Naive thymus-derived CD8-positive, alpha-beta T cell (primary cell): Measurements from ENCODE around the gene CCDC106. TPM values are rescaled to one million over a fixed set of nuclear protein-coding genes. Genes with fewer than 3 reads are reported as not detected.

Experiments used
- ATAC-seq, 2 donors: fragments of 150-1000 bp; cut with Tn5 transposase in 1 of 2; sonication (Bioruptor Pico), chemical (Tn5 transposase) in 1 of 2; 1 replicate in 1 of 2; 2 replicates in 1 of 2; pipeline ENCODE4 v1.10.0; 2021; ENCODE audit warnings: mild to moderate bottlenecking in 2 of 2, moderate library complexity in 2 of 2
- POLR2A ChIA-PET: fragments of 350-600 bp; sonication (Branson Sonifier 250); formaldehyde crosslinking; loops from one replicate; lab custom pipeline; 2021; ENCODE audit warnings: antibody characterized with exemption; lab: Charles Lee
- DNase-seq, 10 donors: peaks; one replicate each; pipeline versions ENCODE4 v3.0.0 to v3.0.0-alpha.2; 2020 to 2022
- H3K27ac Mint-ChIP-seq, 10 donors: one replicate each; pipeline ENCODE4 v1.8.0; 2020 to 2022; ENCODE audit warnings: mild to moderate bottlenecking in 10 of 10, mixed read lengths in 10 of 10, moderate library complexity in 4 of 10, inconsistent platforms in 1 of 10
- H3K27me3 Mint-ChIP-seq, 5 donors: one replicate each; pipeline ENCODE4 v1.8.0; 2021 to 2022; ENCODE audit warnings: mixed read lengths in 5 of 5
- H3K36me3 Mint-ChIP-seq, 3 donors: one replicate each; pipeline ENCODE4 v1.8.0; 2020 to 2022; ENCODE audit warnings: mixed read lengths in 3 of 3, mild to moderate bottlenecking in 2 of 3, inconsistent platforms in 1 of 3
- H3K4me1 Mint-ChIP-seq, 4 donors: one replicate each; pipeline ENCODE4 v1.8.0; 2021 to 2022; ENCODE audit warnings: mixed read lengths in 4 of 4
- H3K4me3 Mint-ChIP-seq, 10 donors: one replicate each; pipeline ENCODE4 v1.8.0; 2020 to 2022; ENCODE audit warnings: mild to moderate bottlenecking in 10 of 10, mixed read lengths in 10 of 10, moderate library complexity in 6 of 10, inconsistent platforms in 1 of 10
- H3K9me3 Mint-ChIP-seq, 9 donors: one replicate each; pipeline ENCODE4 v1.8.0; 2020 to 2022; ENCODE audit warnings: mixed read lengths in 9 of 9, mild to moderate bottlenecking in 3 of 9, inconsistent platforms in 1 of 9, moderate library complexity in 1 of 9
- polyA plus RNA-seq, 3 donors: library from polyadenylated mRNA; unstranded; fragments of 300-500 nt; fragmentation: Illumina TruSeq; gene quantifications; one replicate each; pipeline ENCODE4 v1.2.3, GENCODE V29; 2021
- total RNA-seq, 8 experiments: library from RNA in 2 of 8; stranded (reverse) in 2 of 8; gene quantifications; one replicate each; pipeline ENCODE4 v1.2.3 and lab custom pipeline; 2021 to 2026

The CCDC106 gene
- total and polyA plus RNA-seq, 5 experiments from 2014 or later = 2.6 to 8.3 (median 4.4) TPM

- peak overlapping the region; percentile 84 to 94 (median 89) for H3K4me3 Mint-ChIP-seq
- DNase-seq = peak in 1 of 10 donors; percentile 35
Observed at GRCh38 chr19:55646889-55647731, 902 bp upstream of the CCDC106 start.

GRCh38 chr19:55648585-55649267 is 714 bp downstream of the CCDC106 start:
- no peak for ATAC-seq
- H3K36me3 Mint-ChIP-seq = peaks cover 0 to 8% (median 0%) of the 10 kb centered on the region in 3 donors
- no peaks in the 10 kb centered on the region for H3K9me3 Mint-ChIP-seq
- no peaks in the 10 kb centered on the region for H3K27me3 Mint-ChIP-seq
- POLR2A ChIA-PET = interaction anchor here (0.9 to 9.2 kb wide), 4 partner anchors 14 to 173 kb away, joined by 3 to 148 read pairs (median 3); partner anchors contain the start of gene ZNF628
- peak overlapping the region; percentile 62 to 89 (median 81) for H3K4me3 Mint-ChIP-seq
- DNase-seq = peak in 1 of 10 donors; percentile 32
- H3K4me1 Mint-ChIP-seq = peaks cover 20 to 56% (median 50%) of the 10 kb centered on the region in 4 donors
- H3K27ac Mint-ChIP-seq = peak overlapping the region in 9 of 10 donors; percentile 58 to 89 (median 77)

More at GRCh38 chr19:55646889-55647731, 902 bp upstream of the CCDC106 start:
- Mint-ChIP-seq H3K36me3 (peaks cover 0 to 8% (median 0%) of the 10 kb centered on the region in 3 donors), H3K27me3 (no peaks in the 10 kb centered on the region), H3K9me3 (no peaks in the 10 kb centered on the region), H3K4me1 (peaks cover 25 to 61% (median 58%) of the 10 kb centered on the region in 4 donors), H3K27ac (peak overlapping the region; percentile 51 to 92 (median 84))
- no peak for ATAC-seq
- POLR2A ChIA-PET = interaction anchor here (1.0 to 9.2 kb wide), 8 partner anchors 10 to 263 kb away, joined by 3 to 148 read pairs (median 4); partner anchors contain the start of genes TMEM238 and ZNF784

- H3K27ac Mint-ChIP-seq = peak overlapping the region; percentile 35 to 89 (median 81)
- peaks cover 16 to 49% (median 44%) of the 10 kb centered on the region in 4 donors for H3K4me1 Mint-ChIP-seq
- no peak for ATAC-seq
- DNase-seq = peak in 1 of 10 donors; percentile 52
- peaks cover 0 to 8% (median 3%) of the 10 kb centered on the region in 3 donors for H3K36me3 Mint-ChIP-seq
- H3K9me3 Mint-ChIP-seq = no peaks in the 10 kb centered on the region
- peak overlapping the region; percentile 72 to 89 (median 82) for H3K4me3 Mint-ChIP-seq
- H3K27me3 Mint-ChIP-seq = no peaks in the 10 kb centered on the region
- POLR2A ChIA-PET = interaction anchor here (0.8 to 9.2 kb wide), 5 partner anchors 9 to 24 kb away, joined by 3 to 148 read pairs (median 3); no protein-coding TSS in a partner anchor
Observed at GRCh38 chr19:55649268-55650125, 1.5 kb downstream of the CCDC106 start.

- POLR2A ChIA-PET = interaction anchor here (0.8 to 9.2 kb wide), 3 partner anchors 9 to 17 kb away, joined by 3 to 148 read pairs (median 3); no protein-coding TSS in a partner anchor
- DNase-seq (peak in 1 of 10 donors; percentile 48), ATAC-seq (no peak)
- Mint-ChIP-seq H3K9me3 (no peaks in the 10 kb centered on the region), H3K27ac (peak overlapping the region in 9 of 10 donors; percentile 14 to 89 (median 75)), H3K4me3 (peak overlapping the region in 8 of 10 donors; percentile 27 to 89 (median 62)), H3K4me1 (peaks cover 15 to 45% (median 41%) of the 10 kb centered on the region in 4 donors), H3K27me3 (no peaks in the 10 kb centered on the region), H3K36me3 (peaks cover 0 to 8% (median 3%) of the 10 kb centered on the region in 3 donors)
Observed at GRCh38 chr19:55650126-55650557, 2.1 kb downstream of the CCDC106 start.

GRCh38 chr19:55650602-55651230 is 2.7 kb downstream of the CCDC106 start:
- H3K27me3 Mint-ChIP-seq = no peaks in the 10 kb centered on the region
- peak overlapping the region in 8 of 10 donors; percentile 27 to 89 (median 62) for H3K4me3 Mint-ChIP-seq
- H3K36me3 Mint-ChIP-seq = peaks cover 0 to 3% (median 2%) of the 10 kb centered on the region in 3 donors
- DNase-seq (peak in 1 of 10 donors; percentile 43), ATAC-seq (no peak)
- H3K4me1 Mint-ChIP-seq = peaks cover 16 to 41% (median 40%) of the 10 kb centered on the region in 4 donors
- H3K9me3 Mint-ChIP-seq = no peaks in the 10 kb centered on the region
- POLR2A ChIA-PET = interaction anchor here (0.8 to 9.2 kb wide), 3 partner anchors 8 to 17 kb away, joined by 3 to 148 read pairs (median 3); no protein-coding TSS in a partner anchor
- H3K27ac Mint-ChIP-seq = peak overlapping the region in 9 of 10 donors; percentile 26 to 89 (median 75)

GRCh38 chr19:55651236-55651635 is 3.2 kb downstream of the CCDC106 start:
- H3K9me3 Mint-ChIP-seq = no peaks in the 10 kb centered on the region
- peak in 1 of 10 donors; percentile 61 for DNase-seq
- H3K36me3 Mint-ChIP-seq = peaks cover 0 to 3% (median 2%) of the 10 kb centered on the region in 3 donors
- H3K4me1 Mint-ChIP-seq = peaks cover 20 to 46% (median 43%) of the 10 kb centered on the region in 4 donors
- H3K27ac Mint-ChIP-seq = peak overlapping the region in 2 of 10 donors; percentile 83 to 87
- H3K4me3 Mint-ChIP-seq = peak overlapping the region in 4 of 10 donors; percentile 15 to 89 (median 82)
- no peak for ATAC-seq
- no peaks in the 10 kb centered on the region for H3K27me3 Mint-ChIP-seq
- POLR2A ChIA-PET = no interaction called here

- H3K27ac Mint-ChIP-seq = peak overlapping the region in 7 of 10 donors; percentile 48 to 85 (median 60)
- DNase-seq = peak in 1 of 10 donors; percentile 71
- H3K4me1 Mint-ChIP-seq = peaks cover 20 to 49% (median 48%) of the 10 kb centered on the region in 4 donors
- POLR2A ChIA-PET = interaction anchor here (0.6 to 3.6 kb wide), 8 partner anchors 10 to 1787 kb away, joined by 3 to 64 read pairs (median 4); partner anchors contain the start of genes FIZ1, ZNF524 and ZNF581
- ATAC-seq = no peak
- no peaks in the 10 kb centered on the region for H3K9me3 Mint-ChIP-seq
- H3K27me3 Mint-ChIP-seq = no peaks in the 10 kb centered on the region
- peak overlapping the region in 5 of 10 donors; percentile 38 to 95 (median 50) for H3K4me3 Mint-ChIP-seq
- peaks cover 0 to 5% (median 3%) of the 10 kb centered on the region in 3 donors for H3K36me3 Mint-ChIP-seq
Observed at GRCh38 chr19:55652311-55653128, 4.5 kb downstream of the CCDC106 start.

- Mint-ChIP-seq H3K27ac (peak overlapping the region; percentile 97 to 100 (median 99)), H3K36me3 (peaks cover 0 to 7% (median 3%) of the 10 kb centered on the region in 3 donors), H3K27me3 (no peaks in the 10 kb centered on the region), H3K9me3 (no peaks in the 10 kb centered on the region), H3K4me3 (peak overlapping the region; percentile 88 to 99 (median 97)), H3K4me1 (peaks cover 25 to 56% (median 54%) of the 10 kb centered on the region in 4 donors)
- DNase-seq (peak; percentile 99 to 100 (median 100)), ATAC-seq (peak; percentile 60 to 70)
- POLR2A ChIA-PET = interaction anchor here (0.6 to 3.6 kb wide), 32 partner anchors 8 to 1788 kb away, joined by 3 to 64 read pairs (median 5); partner anchors contain the start of genes CNOT3, FIZ1, ISOC2 and KMT5C
Observed at GRCh38 chr19:55653651-55654322, 5.8 kb downstream of the CCDC106 start.

GRCh38 chr19:55654323-55654867 is 6.4 kb downstream of the CCDC106 start:
- Mint-ChIP-seq H3K4me3 (peak overlapping the region; percentile 88 to 99 (median 97)), H3K36me3 (peaks cover 0 to 9% (median 3%) of the 10 kb centered on the region in 3 donors), H3K9me3 (no peaks in the 10 kb centered on the region), H3K27ac (peak overlapping the region; percentile 97 to 100 (median 99)), H3K4me1 (peaks cover 27 to 56% (median 54%) of the 10 kb centered on the region in 4 donors), H3K27me3 (no peaks in the 10 kb centered on the region)
- POLR2A ChIA-PET = interaction anchor here (0.6 to 3.6 kb wide), 32 partner anchors 8 to 1537 kb away, joined by 3 to 64 read pairs (median 5); partner anchors contain the start of genes CNOT3, FIZ1, ISOC2 and KMT5C
- DNase-seq (peak; percentile 94 to 100 (median 100)), ATAC-seq (peak; percentile 80 to 81)
